HK-2 (cell line): ENCODE results near the gene CIART.
"Not testable (repeated sequence)": the region's sequence is repeated elsewhere in the genome, so short reads cannot be mapped to it uniquely, and the experiment has no call there.

Source experiments
- DNase-seq: peaks from one replicate; pipeline ENCODE4 v3.0.0-alpha.2; 2018; ENCODE audit not compliant: unreplicated experiment

The CIART gene

GRCh38 chr1:150309758-150310508 lies 27.6 kb downstream of the CIART start:
- no peak for DNase-seq

- DNase-seq, result no peak
These were observed 29.4 kb downstream of the CIART start for GRCh38 chr1:150311762-150312161.

- DNase-seq, result not testable (repeated sequence)
These were observed 32.3 kb downstream of the CIART start for GRCh38 chr1:150314691-150315090.

GRCh38 chr1:150320667-150320978 lies 38.3 kb downstream of the CIART start:
- DNase-seq, result no peak

GRCh38 chr1:150321826-150322166 lies 39.4 kb downstream of the CIART start:
- DNase-seq, result peak; percentile 8

GRCh38 chr1:150322310-150322709 lies 40.0 kb downstream of the CIART start:
- DNase-seq, result no peak

- DNase-seq, result no peak
These were observed 50.4 kb downstream of the CIART start for GRCh38 chr1:150332651-150333290.
